HK-2 (cell line): ENCODE data around the gene COL17A1.

Experiments
- DNase-seq: peaks from one replicate; pipeline ENCODE4 v3.0.0-alpha.2; 2018; ENCODE audit not compliant: unreplicated experiment

COL17A1 gene

GRCh38 chr10:104053201-104053600, 32.5 kb downstream of the COL17A1 start:
- DNase-seq = no peak

- DNase-seq = no peak
Observed at GRCh38 chr10:104052431-104052830, 33.2 kb downstream of the COL17A1 start.

- DNase-seq = no peak
Observed at GRCh38 chr10:104049504-104050250, 36.0 kb downstream of the COL17A1 start.

GRCh38 chr10:104046651-104047050, 39.0 kb downstream of the COL17A1 start:
- no peak for DNase-seq

- DNase-seq = peak; percentile 67
Observed at GRCh38 chr10:104045151-104046089, 40.3 kb downstream of the COL17A1 start.

- no peak for DNase-seq
Observed at GRCh38 chr10:104043854-104044253, 41.8 kb downstream of the COL17A1 start.

- DNase-seq = no peak
Observed at GRCh38 chr10:104043185-104043830, 42.4 kb downstream of the COL17A1 start.

- no peak for DNase-seq
Observed at GRCh38 chr10:104041891-104042535, 43.7 kb downstream of the COL17A1 start.

- DNase-seq = no peak
Observed at GRCh38 chr10:104040862-104041789, 44.6 kb downstream of the COL17A1 start.

GRCh38 chr10:104040382-104040781, 45.3 kb downstream of the COL17A1 start:
- DNase-seq = no peak

GRCh38 chr10:104038958-104039752, 46.5 kb downstream of the COL17A1 start:
- no peak for DNase-seq

- no peak for DNase-seq
Observed at GRCh38 chr10:104038537-104038936, 47.1 kb downstream of the COL17A1 start.

- DNase-seq = no peak
Observed at GRCh38 chr10:104037261-104037951, 48.3 kb downstream of the COL17A1 start.

- no peak for DNase-seq
Observed at GRCh38 chr10:104036518-104037260, 49.0 kb downstream of the COL17A1 start.

- DNase-seq = no peak
Observed at GRCh38 chr10:104036069-104036384, 49.7 kb downstream of the COL17A1 start.

GRCh38 chr10:104035194-104036068, 50.2 kb downstream of the COL17A1 start:
- DNase-seq = no peak

GRCh38 chr10:104034401-104035193, 51.1 kb downstream of the COL17A1 start:
- DNase-seq = no peak
